Esophagus muscularis mucosa (tissue), 3 donors: ENCODE results near the gene SLC39A11.

Experiments
- CTCF ChIP-seq, 3 experiments: fragments of 200-600 bp in 2 of 3; fragments of 450-650 bp in 1 of 3; sonication (generic) in 2 of 3; IDR thresholded peaks; one replicate each; pipeline ENCODE4 v1.5.1; 2017 to 2019; ENCODE audit warnings: antibody characterized with exemption in 3 of 3, mild to moderate bottlenecking in 2 of 3, moderate library complexity in 1 of 3
- EP300 ChIP-seq: sonication (generic); formaldehyde crosslinking; IDR thresholded peaks from one replicate; pipeline ENCODE4 v1.6.1; 2017; ENCODE audit warnings: antibody characterized with exemption

- no peak for TF ChIP-seq EP300
- TF ChIP-seq CTCF (IDR thresholded peaks at IDR 0.05) = no peak
Measured at GRCh38 chr17:72922219-72922618, 170.3 kb downstream of the SLC39A11 start.
